ENCODE measurements around the gene DIPK1C. TPM values are rescaled to one million over a fixed set of nuclear protein-coding genes. Genes with fewer than 3 reads are reported as not detected.

The DIPK1C gene
- total and polyA plus RNA-seq, 2 experiments from 2014 or later = 0.07 TPM; not detected in 1

GRCh38 chr18:74429096-74429495, 28.0 kb downstream of the DIPK1C start:
- H3K27ac Mint-ChIP-seq = no peak overlapping the region

More at GRCh38 chr18:74429096-74429495, 28.0 kb downstream of the DIPK1C start:
- Histone ChIP-seq H3K4me3 (no peak overlapping the region), H3K36me3 (ENCODE audit: insufficient read depth) (no peaks in the 10 kb centered on the region), H3K27ac (ENCODE audit: low read depth) (no peak overlapping the region), H3K4me2 (no peak overlapping the region), H2AFZ (no peak overlapping the region), H3K4me1 (ENCODE audit: insufficient read depth) (no peaks in the 10 kb centered on the region), H3F3A (replicated peaks; ENCODE audit: low read depth) (no peaks in the 10 kb centered on the region), H3K27me3 (ENCODE audit: insufficient read depth) (no peaks in the 10 kb centered on the region), H3K79me2 (replicated peaks; ENCODE audit: insufficient read depth) (no peaks in the 10 kb centered on the region), H4K20me1 (replicated peaks; ENCODE audit: insufficient read depth) (no peaks in the 10 kb centered on the region), H3K9me2 (ENCODE audit: insufficient read depth) (0 out of 2 replicates have a peak, but pooled peaks cover 3% of the 10 kb centered on the region)
- DNase-seq (ENCODE audit: low spot score) = no peak
- peaks cover 9% of the 10 kb centered on the region for H3K27me3 Mint-ChIP-seq (ENCODE audit: insufficient read depth, low read depth, poor library complexity)
- H3K36me3 Mint-ChIP-seq (ENCODE audit: low read depth) = no peaks in the 10 kb centered on the region; the same call in 2 of the 3 replicates
- peaks cover 7% of the 10 kb centered on the region for H3K4me1 Mint-ChIP-seq
- no peak overlapping the region for H3K4me3 Mint-ChIP-seq
- TF ChIP-seq EZH2 (IDR thresholded peaks at IDR 0.05; ENCODE audit: low read depth, unreplicated experiment) = no peak
- TF ChIP-seq EZH2phosphoT487 (IDR thresholded peaks at IDR 0.05; ENCODE audit: unreplicated experiment) = no peak
- no peak for TF ChIP-seq JUNB (IDR thresholded peaks at IDR 0.05; ENCODE audit: unreplicated experiment)
- no peak for TF ChIP-seq POLR2AphosphoS5 (IDR thresholded peaks at IDR 0.05; ENCODE audit: low read depth)
- TF ChIP-seq, protein P1, sequence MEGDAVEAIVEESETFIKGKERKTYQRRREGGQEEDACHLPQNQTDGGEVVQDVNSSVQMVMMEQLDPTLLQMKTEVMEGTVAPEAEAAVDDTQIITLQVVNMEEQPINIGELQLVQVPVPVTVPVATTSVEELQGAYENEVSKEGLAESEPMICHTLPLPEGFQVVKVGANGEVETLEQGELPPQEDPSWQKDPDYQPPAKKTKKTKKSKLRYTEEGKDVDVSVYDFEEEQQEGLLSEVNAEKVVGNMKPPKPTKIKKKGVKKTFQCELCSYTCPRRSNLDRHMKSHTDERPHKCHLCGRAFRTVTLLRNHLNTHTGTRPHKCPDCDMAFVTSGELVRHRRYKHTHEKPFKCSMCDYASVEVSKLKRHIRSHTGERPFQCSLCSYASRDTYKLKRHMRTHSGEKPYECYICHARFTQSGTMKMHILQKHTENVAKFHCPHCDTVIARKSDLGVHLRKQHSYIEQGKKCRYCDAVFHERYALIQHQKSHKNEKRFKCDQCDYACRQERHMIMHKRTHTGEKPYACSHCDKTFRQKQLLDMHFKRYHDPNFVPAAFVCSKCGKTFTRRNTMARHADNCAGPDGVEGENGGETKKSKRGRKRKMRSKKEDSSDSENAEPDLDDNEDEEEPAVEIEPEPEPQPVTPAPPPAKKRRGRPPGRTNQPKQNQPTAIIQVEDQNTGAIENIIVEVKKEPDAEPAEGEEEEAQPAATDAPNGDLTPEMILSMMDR (conservative IDR thresholded peaks at IDR 0.05; ENCODE audit: low read depth in 2 of 2) = no peak
- TF ChIP-seq, protein P2, sequence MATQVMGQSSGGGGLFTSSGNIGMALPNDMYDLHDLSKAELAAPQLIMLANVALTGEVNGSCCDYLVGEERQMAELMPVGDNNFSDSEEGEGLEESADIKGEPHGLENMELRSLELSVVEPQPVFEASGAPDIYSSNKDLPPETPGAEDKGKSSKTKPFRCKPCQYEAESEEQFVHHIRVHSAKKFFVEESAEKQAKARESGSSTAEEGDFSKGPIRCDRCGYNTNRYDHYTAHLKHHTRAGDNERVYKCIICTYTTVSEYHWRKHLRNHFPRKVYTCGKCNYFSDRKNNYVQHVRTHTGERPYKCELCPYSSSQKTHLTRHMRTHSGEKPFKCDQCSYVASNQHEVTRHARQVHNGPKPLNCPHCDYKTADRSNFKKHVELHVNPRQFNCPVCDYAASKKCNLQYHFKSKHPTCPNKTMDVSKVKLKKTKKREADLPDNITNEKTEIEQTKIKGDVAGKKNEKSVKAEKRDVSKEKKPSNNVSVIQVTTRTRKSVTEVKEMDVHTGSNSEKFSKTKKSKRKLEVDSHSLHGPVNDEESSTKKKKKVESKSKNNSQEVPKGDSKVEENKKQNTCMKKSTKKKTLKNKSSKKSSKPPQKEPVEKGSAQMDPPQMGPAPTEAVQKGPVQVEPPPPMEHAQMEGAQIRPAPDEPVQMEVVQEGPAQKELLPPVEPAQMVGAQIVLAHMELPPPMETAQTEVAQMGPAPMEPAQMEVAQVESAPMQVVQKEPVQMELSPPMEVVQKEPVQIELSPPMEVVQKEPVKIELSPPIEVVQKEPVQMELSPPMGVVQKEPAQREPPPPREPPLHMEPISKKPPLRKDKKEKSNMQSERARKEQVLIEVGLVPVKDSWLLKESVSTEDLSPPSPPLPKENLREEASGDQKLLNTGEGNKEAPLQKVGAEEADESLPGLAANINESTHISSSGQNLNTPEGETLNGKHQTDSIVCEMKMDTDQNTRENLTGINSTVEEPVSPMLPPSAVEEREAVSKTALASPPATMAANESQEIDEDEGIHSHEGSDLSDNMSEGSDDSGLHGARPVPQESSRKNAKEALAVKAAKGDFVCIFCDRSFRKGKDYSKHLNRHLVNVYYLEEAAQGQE (IDR thresholded peaks at IDR 0.05; ENCODE audit: unreplicated experiment) = no peak
- TF ChIP-seq, protein P3, sequence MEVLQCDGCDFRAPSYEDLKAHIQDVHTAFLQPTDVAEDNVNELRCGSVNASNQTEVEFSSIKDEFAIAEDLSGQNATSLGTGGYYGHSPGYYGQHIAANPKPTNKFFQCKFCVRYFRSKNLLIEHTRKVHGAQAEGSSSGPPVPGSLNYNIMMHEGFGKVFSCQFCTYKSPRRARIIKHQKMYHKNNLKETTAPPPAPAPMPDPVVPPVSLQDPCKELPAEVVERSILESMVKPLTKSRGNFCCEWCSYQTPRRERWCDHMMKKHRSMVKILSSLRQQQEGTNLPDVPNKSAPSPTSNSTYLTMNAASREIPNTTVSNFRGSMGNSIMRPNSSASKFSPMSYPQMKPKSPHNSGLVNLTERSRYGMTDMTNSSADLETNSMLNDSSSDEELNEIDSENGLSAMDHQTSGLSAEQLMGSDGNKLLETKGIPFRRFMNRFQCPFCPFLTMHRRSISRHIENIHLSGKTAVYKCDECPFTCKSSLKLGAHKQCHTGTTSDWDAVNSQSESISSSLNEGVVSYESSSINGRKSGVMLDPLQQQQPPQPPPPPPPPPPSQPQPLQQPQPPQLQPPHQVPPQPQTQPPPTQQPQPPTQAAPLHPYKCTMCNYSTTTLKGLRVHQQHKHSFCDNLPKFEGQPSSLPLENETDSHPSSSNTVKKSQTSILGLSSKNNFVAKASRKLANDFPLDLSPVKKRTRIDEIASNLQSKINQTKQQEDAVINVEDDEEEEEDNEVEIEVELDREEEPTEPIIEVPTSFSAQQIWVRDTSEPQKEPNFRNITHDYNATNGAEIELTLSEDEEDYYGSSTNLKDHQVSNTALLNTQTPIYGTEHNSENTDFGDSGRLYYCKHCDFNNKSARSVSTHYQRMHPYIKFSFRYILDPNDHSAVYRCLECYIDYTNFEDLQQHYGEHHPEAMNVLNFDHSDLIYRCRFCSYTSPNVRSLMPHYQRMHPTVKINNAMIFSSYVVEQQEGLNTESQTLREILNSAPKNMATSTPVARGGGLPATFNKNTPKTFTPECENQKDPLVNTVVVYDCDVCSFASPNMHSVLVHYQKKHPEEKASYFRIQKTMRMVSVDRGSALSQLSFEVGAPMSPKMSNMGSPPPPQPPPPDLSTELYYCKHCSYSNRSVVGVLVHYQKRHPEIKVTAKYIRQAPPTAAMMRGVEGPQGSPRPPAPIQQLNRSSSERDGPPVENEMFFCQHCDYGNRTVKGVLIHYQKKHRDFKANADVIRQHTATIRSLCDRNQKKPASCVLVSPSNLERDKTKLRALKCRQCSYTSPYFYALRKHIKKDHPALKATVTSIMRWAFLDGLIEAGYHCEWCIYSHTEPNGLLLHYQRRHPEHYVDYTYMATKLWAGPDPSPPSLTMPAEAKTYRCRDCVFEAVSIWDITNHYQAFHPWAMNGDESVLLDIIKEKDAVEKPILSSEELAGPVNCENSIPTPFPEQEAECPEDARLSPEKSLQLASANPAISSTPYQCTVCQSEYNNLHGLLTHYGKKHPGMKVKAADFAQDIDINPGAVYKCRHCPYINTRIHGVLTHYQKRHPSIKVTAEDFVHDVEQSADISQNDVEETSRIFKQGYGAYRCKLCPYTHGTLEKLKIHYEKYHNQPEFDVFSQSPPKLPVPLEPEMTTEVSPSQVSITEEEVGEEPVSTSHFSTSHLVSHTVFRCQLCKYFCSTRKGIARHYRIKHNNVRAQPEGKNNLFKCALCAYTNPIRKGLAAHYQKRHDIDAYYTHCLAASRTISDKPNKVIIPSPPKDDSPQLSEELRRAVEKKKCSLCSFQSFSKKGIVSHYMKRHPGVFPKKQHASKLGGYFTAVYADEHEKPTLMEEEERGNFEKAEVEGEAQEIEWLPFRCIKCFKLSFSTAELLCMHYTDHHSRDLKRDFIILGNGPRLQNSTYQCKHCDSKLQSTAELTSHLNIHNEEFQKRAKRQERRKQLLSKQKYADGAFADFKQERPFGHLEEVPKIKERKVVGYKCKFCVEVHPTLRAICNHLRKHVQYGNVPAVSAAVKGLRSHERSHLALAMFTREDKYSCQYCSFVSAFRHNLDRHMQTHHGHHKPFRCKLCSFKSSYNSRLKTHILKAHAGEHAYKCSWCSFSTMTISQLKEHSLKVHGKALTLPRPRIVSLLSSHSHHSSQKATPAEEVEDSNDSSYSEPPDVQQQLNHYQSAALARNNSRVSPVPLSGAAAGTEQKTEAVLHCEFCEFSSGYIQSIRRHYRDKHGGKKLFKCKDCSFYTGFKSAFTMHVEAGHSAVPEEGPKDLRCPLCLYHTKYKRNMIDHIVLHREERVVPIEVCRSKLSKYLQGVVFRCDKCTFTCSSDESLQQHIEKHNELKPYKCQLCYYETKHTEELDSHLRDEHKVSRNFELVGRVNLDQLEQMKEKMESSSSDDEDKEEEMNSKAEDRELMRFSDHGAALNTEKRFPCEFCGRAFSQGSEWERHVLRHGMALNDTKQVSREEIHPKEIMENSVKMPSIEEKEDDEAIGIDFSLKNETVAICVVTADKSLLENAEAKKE (CRISPR knock-in tag; IDR thresholded peaks at IDR 0.05) = no peak
- TF ChIP-seq, protein P4, sequence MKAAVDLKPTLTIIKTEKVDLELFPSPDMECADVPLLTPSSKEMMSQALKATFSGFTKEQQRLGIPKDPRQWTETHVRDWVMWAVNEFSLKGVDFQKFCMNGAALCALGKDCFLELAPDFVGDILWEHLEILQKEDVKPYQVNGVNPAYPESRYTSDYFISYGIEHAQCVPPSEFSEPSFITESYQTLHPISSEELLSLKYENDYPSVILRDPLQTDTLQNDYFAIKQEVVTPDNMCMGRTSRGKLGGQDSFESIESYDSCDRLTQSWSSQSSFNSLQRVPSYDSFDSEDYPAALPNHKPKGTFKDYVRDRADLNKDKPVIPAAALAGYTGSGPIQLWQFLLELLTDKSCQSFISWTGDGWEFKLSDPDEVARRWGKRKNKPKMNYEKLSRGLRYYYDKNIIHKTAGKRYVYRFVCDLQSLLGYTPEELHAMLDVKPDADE (IDR thresholded peaks at IDR 0.05) = no peak
- no peak for TF ChIP-seq ZNF114 (CRISPR knock-in tag; IDR thresholded peaks at IDR 0.05)
- no peak for TF ChIP-seq STAT1 (IDR thresholded peaks at IDR 0.05; ENCODE audit: unreplicated experiment)
- no peak for TF ChIP-seq CREB1 (CRISPR knock-in tag; IDR thresholded peaks at IDR 0.05; ENCODE audit: low read depth)
- no peak for TF ChIP-seq ZNF331 (CRISPR knock-in tag; IDR thresholded peaks at IDR 0.05; ENCODE audit: low read depth)
- no peak for TF ChIP-seq NANOG (IDR thresholded peaks at IDR 0.05; ENCODE audit: borderline replicate concordance)
- no peak for ATAC-seq
- H3K9me3 Mint-ChIP-seq = peaks cover 11% of the 10 kb centered on the region
